Smooth muscle cell of trachea (primary cell): ENCODE measurements around the gene NPFFR2. TPM values are rescaled to one million over a fixed set of nuclear protein-coding genes. Genes with fewer than 3 reads are reported as not detected.

Source experiments
- total RNA-seq: library from RNA; depleted of rRNA; stranded (reverse); fragments of >200 nt; gene quantifications from 2 replicates; pipeline ENCODE4 v1.2.1, GENCODE V29; 2014

Gene NPFFR2
- under 0.01 TPM in 1 of 2 replicates, not detected in the other for total RNA-seq

GRCh38 chr4:72031868-72032608, at the start of gene NPFFR2:
Gene NPFFR2, plus strand, starts transcription at chr4:72032000. Its CDS starts 96,592 bp downstream, at chr4:72128592.

Other genes starting within 250 kb of the NPFFR2 start
- gene GC, start 247.9 kb upstream of the NPFFR2 start, total RNA-seq = not detected in 2 replicates